ENCODE results near the gene EID2B. TPM values are rescaled to one million over a fixed set of nuclear protein-coding genes. Genes with fewer than 3 reads are reported as not detected.
A peak's percentile ranks its signal among the peaks of the same experiment; 100 is the strongest.

The EID2B gene
- total and polyA plus RNA-seq, 2 of the 13 experiments (the other 11 are each of a cell fraction or from before 2014, with no cell fraction given) = 2.5 to 3.7 TPM

- TF ChIP-seq, protein P1, sequence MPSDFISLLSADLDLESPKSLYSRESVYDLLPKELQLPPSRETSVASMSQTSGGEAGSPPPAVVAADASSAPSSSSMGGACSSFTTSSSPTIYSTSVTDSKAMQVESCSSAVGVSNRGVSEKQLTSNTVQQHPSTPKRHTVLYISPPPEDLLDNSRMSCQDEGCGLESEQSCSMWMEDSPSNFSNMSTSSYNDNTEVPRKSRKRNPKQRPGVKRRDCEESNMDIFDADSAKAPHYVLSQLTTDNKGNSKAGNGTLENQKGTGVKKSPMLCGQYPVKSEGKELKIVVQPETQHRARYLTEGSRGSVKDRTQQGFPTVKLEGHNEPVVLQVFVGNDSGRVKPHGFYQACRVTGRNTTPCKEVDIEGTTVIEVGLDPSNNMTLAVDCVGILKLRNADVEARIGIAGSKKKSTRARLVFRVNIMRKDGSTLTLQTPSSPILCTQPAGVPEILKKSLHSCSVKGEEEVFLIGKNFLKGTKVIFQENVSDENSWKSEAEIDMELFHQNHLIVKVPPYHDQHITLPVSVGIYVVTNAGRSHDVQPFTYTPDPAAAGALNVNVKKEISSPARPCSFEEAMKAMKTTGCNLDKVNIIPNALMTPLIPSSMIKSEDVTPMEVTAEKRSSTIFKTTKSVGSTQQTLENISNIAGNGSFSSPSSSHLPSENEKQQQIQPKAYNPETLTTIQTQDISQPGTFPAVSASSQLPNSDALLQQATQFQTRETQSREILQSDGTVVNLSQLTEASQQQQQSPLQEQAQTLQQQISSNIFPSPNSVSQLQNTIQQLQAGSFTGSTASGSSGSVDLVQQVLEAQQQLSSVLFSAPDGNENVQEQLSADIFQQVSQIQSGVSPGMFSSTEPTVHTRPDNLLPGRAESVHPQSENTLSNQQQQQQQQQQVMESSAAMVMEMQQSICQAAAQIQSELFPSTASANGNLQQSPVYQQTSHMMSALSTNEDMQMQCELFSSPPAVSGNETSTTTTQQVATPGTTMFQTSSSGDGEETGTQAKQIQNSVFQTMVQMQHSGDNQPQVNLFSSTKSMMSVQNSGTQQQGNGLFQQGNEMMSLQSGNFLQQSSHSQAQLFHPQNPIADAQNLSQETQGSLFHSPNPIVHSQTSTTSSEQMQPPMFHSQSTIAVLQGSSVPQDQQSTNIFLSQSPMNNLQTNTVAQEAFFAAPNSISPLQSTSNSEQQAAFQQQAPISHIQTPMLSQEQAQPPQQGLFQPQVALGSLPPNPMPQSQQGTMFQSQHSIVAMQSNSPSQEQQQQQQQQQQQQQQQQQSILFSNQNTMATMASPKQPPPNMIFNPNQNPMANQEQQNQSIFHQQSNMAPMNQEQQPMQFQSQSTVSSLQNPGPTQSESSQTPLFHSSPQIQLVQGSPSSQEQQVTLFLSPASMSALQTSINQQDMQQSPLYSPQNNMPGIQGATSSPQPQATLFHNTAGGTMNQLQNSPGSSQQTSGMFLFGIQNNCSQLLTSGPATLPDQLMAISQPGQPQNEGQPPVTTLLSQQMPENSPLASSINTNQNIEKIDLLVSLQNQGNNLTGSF (CRISPR knock-in tag; IDR thresholded peaks at IDR 0.05) = no peak
- no peak for TF ChIP-seq RNF2 (conservative IDR thresholded peaks at IDR 0.05; ENCODE audit: low read depth)
- no peak for TF ChIP-seq MAF1 (CRISPR knock-in tag; IDR thresholded peaks at IDR 0.05; ENCODE audit: borderline replicate concordance)
- no peak for TF ChIP-seq SIX4 (CRISPR knock-in tag; IDR thresholded peaks at IDR 0.05)
- TF ChIP-seq, protein P2, sequence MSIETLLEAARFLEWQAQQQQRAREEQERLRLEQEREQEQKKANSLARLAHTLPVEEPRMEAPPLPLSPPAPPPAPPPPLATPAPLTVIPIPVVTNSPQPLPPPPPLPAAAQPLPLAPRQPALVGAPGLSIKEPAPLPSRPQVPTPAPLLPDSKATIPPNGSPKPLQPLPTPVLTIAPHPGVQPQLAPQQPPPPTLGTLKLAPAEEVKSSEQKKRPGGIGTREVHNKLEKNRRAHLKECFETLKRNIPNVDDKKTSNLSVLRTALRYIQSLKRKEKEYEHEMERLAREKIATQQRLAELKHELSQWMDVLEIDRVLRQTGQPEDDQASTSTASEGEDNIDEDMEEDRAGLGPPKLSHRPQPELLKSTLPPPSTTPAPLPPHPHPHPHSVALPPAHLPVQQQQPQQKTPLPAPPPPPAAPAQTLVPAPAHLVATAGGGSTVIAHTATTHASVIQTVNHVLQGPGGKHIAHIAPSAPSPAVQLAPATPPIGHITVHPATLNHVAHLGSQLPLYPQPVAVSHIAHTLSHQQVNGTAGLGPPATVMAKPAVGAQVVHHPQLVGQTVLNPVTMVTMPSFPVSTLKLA (IDR thresholded peaks at IDR 0.05) = peak; percentile 38; the same call in 1 of the 2 replicates
- TF ChIP-seq ZNF569 (CRISPR knock-in tag; IDR thresholded peaks at IDR 0.05; ENCODE audit: borderline replicate concordance) = no peak
- no peak for TF ChIP-seq ZNF468 (CRISPR knock-in tag; IDR thresholded peaks at IDR 0.05)
- no peak for TF ChIP-seq ZBTB4 (CRISPR knock-in tag; IDR thresholded peaks at IDR 0.05; ENCODE audit: borderline replicate concordance)
- TF ChIP-seq, protein P3, sequence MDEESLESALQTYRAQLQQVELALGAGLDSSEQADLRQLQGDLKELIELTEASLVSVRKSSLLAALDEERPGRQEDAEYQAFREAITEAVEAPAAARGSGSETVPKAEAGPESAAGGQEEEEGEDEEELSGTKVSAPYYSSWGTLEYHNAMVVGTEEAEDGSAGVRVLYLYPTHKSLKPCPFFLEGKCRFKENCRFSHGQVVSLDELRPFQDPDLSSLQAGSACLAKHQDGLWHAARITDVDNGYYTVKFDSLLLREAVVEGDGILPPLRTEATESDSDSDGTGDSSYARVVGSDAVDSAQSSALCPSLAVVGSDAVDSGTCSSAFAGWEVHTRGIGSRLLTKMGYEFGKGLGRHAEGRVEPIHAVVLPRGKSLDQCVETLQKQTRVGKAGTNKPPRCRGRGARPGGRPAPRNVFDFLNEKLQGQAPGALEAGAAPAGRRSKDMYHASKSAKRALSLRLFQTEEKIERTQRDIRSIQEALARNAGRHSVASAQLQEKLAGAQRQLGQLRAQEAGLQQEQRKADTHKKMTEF (CRISPR knock-in tag; IDR thresholded peaks at IDR 0.05) = no peak
Measured at GRCh38 chr19:39524495-39524894, 8.2 kb downstream of the EID2B start (continued).

Data from HepG2 (cell line).